Activated CD8-positive, alpha-beta T cell treated with anti-CD3 and anti-CD28 coated beads, Interleukin-2, amount 10 ng/mL, durations not matched to agents 7 days and 5 days (primary cell): ENCODE data around the gene RPP21. TPM values are rescaled to one million over a fixed set of nuclear protein-coding genes. Genes with fewer than 3 reads are reported as not detected.

ENCODE experiments used
- ATAC-seq: fragments of 150-1000 bp; cut with Tn5 transposase; one replicate; pipeline ENCODE4 v1.10.0; 2021; ENCODE audit warnings: moderate library complexity
- CTCF ChIA-PET: fragments of 350-600 bp; sonication (Branson Sonifier 250); formaldehyde crosslinking; loops from one replicate; lab custom pipeline; 2021; ENCODE audit warnings: antibody characterized with exemption; lab: Charles Lee
- POLR2A ChIA-PET: fragments of 350-600 bp; sonication (Branson Sonifier 250); formaldehyde crosslinking; loops from one replicate; lab custom pipeline; 2021; ENCODE audit warnings: antibody characterized with exemption; lab: Charles Lee
- DNase-seq: peaks from one replicate; pipeline ENCODE4 v3.0.0-alpha.2; 2020
- H3K27ac Mint-ChIP-seq: one replicate; pipeline ENCODE4 v1.8.0; 2021; ENCODE audit warnings: mild to moderate bottlenecking, mixed read lengths
- H3K27me3 Mint-ChIP-seq: one replicate; pipeline ENCODE4 v1.8.0; 2021; ENCODE audit warnings: low read depth, mixed read lengths
- H3K36me3 Mint-ChIP-seq: one replicate; pipeline ENCODE4 v1.8.0; 2021; ENCODE audit warnings: low read depth, mixed read lengths
- H3K4me1 Mint-ChIP-seq: one replicate; pipeline ENCODE4 v1.8.0; 2021; ENCODE audit warnings: low read depth, mixed read lengths
- H3K4me3 Mint-ChIP-seq: one replicate; pipeline ENCODE4 v1.8.0; 2021; ENCODE audit warnings: mild to moderate bottlenecking, mixed read lengths
- H3K9me3 Mint-ChIP-seq: one replicate; pipeline ENCODE4 v1.8.0; 2022; ENCODE audit warnings: mixed read lengths; ENCODE audit not compliant: insufficient read depth
- total RNA-seq, 2 experiments: library from RNA; stranded (reverse); gene quantifications; one replicate each; pipeline ENCODE4 v1.2.3, GENCODE V29; 2021

RPP21 gene
- 10 to 100 TPM; 37.3 to 37.9 TPM for total RNA-seq

GRCh38 chr6:30344868-30345671 lies at the start of gene RPP21:
Gene RPP21 (plus strand): TSS chr6:30345156. CDS start chr6:30345172, 16 bp downstream.
- H3K27me3 Mint-ChIP-seq: no peaks in the 10 kb centered on the region
- CTCF ChIA-PET: interaction anchor here (1.3 kb wide), 1 partner anchor 118 kb away, joined by 4 read pairs; no protein-coding TSS in a partner anchor
- DNase-seq: peak; percentile 92
- H3K4me1 Mint-ChIP-seq: peaks cover 24% of the 10 kb centered on the region
- no peaks in the 10 kb centered on the region for H3K9me3 Mint-ChIP-seq
- H3K27ac Mint-ChIP-seq: peak within 1 kb of the TSS; percentile 93
- peaks cover 36% of the 10 kb centered on the region for H3K36me3 Mint-ChIP-seq
- peak within 1 kb of the TSS; percentile 88 for H3K4me3 Mint-ChIP-seq
- peak; percentile 99 for ATAC-seq
- POLR2A ChIA-PET: interaction anchor here (1.1 to 1.3 kb wide), 2 partner anchors 19 to 154 kb away, joined by 4 to 8 read pairs; partner anchors contain the start of gene TRIM39

GRCh38 chr6:30295837-30296236 lies 49.1 kb upstream of the RPP21 start:
- no peak overlapping the region for H3K27ac Mint-ChIP-seq
- CTCF ChIA-PET: no interaction called here
- no peak for ATAC-seq
- no peak overlapping the region for H3K4me3 Mint-ChIP-seq
- H3K27me3 Mint-ChIP-seq: no peaks in the 10 kb centered on the region
- POLR2A ChIA-PET: interaction anchor here (0.6 to 1.0 kb wide), 2 partner anchors 30 to 498 kb away, joined by 3 read pairs; no protein-coding TSS in a partner anchor
- H3K4me1 Mint-ChIP-seq: no peaks in the 10 kb centered on the region
- no peak for DNase-seq
- peaks cover 58% of the 10 kb centered on the region for H3K36me3 Mint-ChIP-seq
- peaks cover 9% of the 10 kb centered on the region for H3K9me3 Mint-ChIP-seq

- H3K27ac Mint-ChIP-seq: no peak overlapping the region
- peaks cover 18% of the 10 kb centered on the region for H3K9me3 Mint-ChIP-seq
- H3K36me3 Mint-ChIP-seq: peaks cover 73% of the 10 kb centered on the region
- ChIA-PET POLR2A (no interaction called here), CTCF (no interaction called here)
- no peaks in the 10 kb centered on the region for H3K27me3 Mint-ChIP-seq
- no peak overlapping the region for H3K4me3 Mint-ChIP-seq
- peaks cover 16% of the 10 kb centered on the region for H3K4me1 Mint-ChIP-seq
- no peak for DNase-seq
- peak; percentile 42 for ATAC-seq
Measured at GRCh38 chr6:30304002-30304401, 41.0 kb upstream of the RPP21 start.

- CTCF ChIA-PET: no interaction called here
- Mint-ChIP-seq H3K27me3 (no peaks in the 10 kb centered on the region), H3K4me1 (peaks cover 2% of the 10 kb centered on the region), H3K36me3 (peaks cover 69% of the 10 kb centered on the region), H3K4me3 (no peak overlapping the region), H3K9me3 (no peaks in the 10 kb centered on the region), H3K27ac (no peak overlapping the region)
- ATAC-seq (no peak), DNase-seq (peak; percentile 26)
- POLR2A ChIA-PET: no interaction called here
Measured at GRCh38 chr6:30311101-30311500, 33.9 kb upstream of the RPP21 start.

- Mint-ChIP-seq H3K9me3 (no peaks in the 10 kb centered on the region), H3K27ac (no peak overlapping the region), H3K27me3 (no peaks in the 10 kb centered on the region), H3K36me3 (peaks cover 69% of the 10 kb centered on the region), H3K4me1 (peaks cover 2% of the 10 kb centered on the region), H3K4me3 (no peak overlapping the region)
- DNase-seq (no peak), ATAC-seq (no peak)
- ChIA-PET POLR2A (interaction anchor here (0.6 kb wide), 1 partner anchor 91 kb away, joined by 7 read pairs; no protein-coding TSS in a partner anchor), CTCF (no interaction called here)
Measured at GRCh38 chr6:30311671-30312070, 33.3 kb upstream of the RPP21 start.

- ATAC-seq (no peak), DNase-seq (no peak)
- peaks cover 67% of the 10 kb centered on the region for H3K36me3 Mint-ChIP-seq
- CTCF ChIA-PET: no interaction called here
- H3K27me3 Mint-ChIP-seq: no peaks in the 10 kb centered on the region
- H3K4me3 Mint-ChIP-seq: no peak overlapping the region
- no peaks in the 10 kb centered on the region for H3K9me3 Mint-ChIP-seq
- POLR2A ChIA-PET: interaction anchor here (0.6 kb wide), 1 partner anchor 91 kb away, joined by 7 read pairs; no protein-coding TSS in a partner anchor
- no peak overlapping the region for H3K27ac Mint-ChIP-seq
- H3K4me1 Mint-ChIP-seq: peaks cover 3% of the 10 kb centered on the region
Measured at GRCh38 chr6:30312266-30312665, 32.7 kb upstream of the RPP21 start.

- CTCF ChIA-PET: no interaction called here
- Mint-ChIP-seq H3K4me3 (no peak overlapping the region), H3K9me3 (no peaks in the 10 kb centered on the region), H3K27ac (no peak overlapping the region), H3K4me1 (peaks cover 8% of the 10 kb centered on the region), H3K36me3 (peaks cover 68% of the 10 kb centered on the region), H3K27me3 (no peaks in the 10 kb centered on the region)
- ATAC-seq (no peak), DNase-seq (no peak)
- POLR2A ChIA-PET: interaction anchor here (0.6 kb wide), 1 partner anchor 42 kb away, joined by 3 read pairs; no protein-coding TSS in a partner anchor
Measured at GRCh38 chr6:30312676-30313321, 32.2 kb upstream of the RPP21 start.

- Mint-ChIP-seq H3K27me3 (no peaks in the 10 kb centered on the region), H3K27ac (no peak overlapping the region), H3K4me3 (no peak overlapping the region), H3K4me1 (peaks cover 25% of the 10 kb centered on the region), H3K36me3 (peaks cover 64% of the 10 kb centered on the region), H3K9me3 (no peaks in the 10 kb centered on the region)
- ATAC-seq: no peak
- ChIA-PET POLR2A (no interaction called here), CTCF (interaction anchor here (1.2 to 3.5 kb wide), 3 partner anchors 11 to 96 kb away, joined by 4 to 11 read pairs (median 4); partner anchors contain the start of gene TRIM39)
- no peak for DNase-seq
Measured at GRCh38 chr6:30315156-30315555, 29.8 kb upstream of the RPP21 start.

GRCh38 chr6:30317913-30318589 lies 26.9 kb upstream of the RPP21 start:
- peaks cover 44% of the 10 kb centered on the region for H3K4me1 Mint-ChIP-seq
- POLR2A ChIA-PET: interaction anchor here (2.1 kb wide), 1 partner anchor 9 kb away, joined by 5 read pairs; the partner anchor contains the start of gene TRIM39
- DNase-seq (no peak), ATAC-seq (no peak)
- peak overlapping the region; percentile 2 for H3K4me3 Mint-ChIP-seq
- H3K36me3 Mint-ChIP-seq: peaks cover 66% of the 10 kb centered on the region
- H3K9me3 Mint-ChIP-seq: no peaks in the 10 kb centered on the region
- no peaks in the 10 kb centered on the region for H3K27me3 Mint-ChIP-seq
- H3K27ac Mint-ChIP-seq: peak overlapping the region; percentile 3
- CTCF ChIA-PET: interaction anchor here (1.1 to 3.5 kb wide), 4 partner anchors 8 to 99 kb away, joined by 3 to 11 read pairs (median 6); partner anchors contain the start of gene TRIM39

- DNase-seq: no peak
- ATAC-seq: no peak
- peaks cover 56% of the 10 kb centered on the region for H3K4me1 Mint-ChIP-seq
- no peaks in the 10 kb centered on the region for H3K9me3 Mint-ChIP-seq
- H3K36me3 Mint-ChIP-seq: peaks cover 57% of the 10 kb centered on the region
- ChIA-PET CTCF (no interaction called here), POLR2A (no interaction called here)
- H3K27me3 Mint-ChIP-seq: no peaks in the 10 kb centered on the region
- no peak overlapping the region for H3K4me3 Mint-ChIP-seq
- no peak overlapping the region for H3K27ac Mint-ChIP-seq
Measured at GRCh38 chr6:30319146-30319835, 25.7 kb upstream of the RPP21 start.
